ENCODE data around the gene IMMP1L.

Gene IMMP1L

GRCh38 chr11:31474083-31474482 is 35.3 kb downstream of the IMMP1L start:
- DNase-seq (ENCODE audit: low read depth), result no peak

GRCh38 chr11:31464436-31464835 is 45.0 kb downstream of the IMMP1L start:
- DNase-seq (ENCODE audit: low read depth), result no peak

GRCh38 chr11:31455177-31455576 is 54.2 kb downstream of the IMMP1L start:
- DNase-seq (ENCODE audit: low read depth), result no peak

- no peak for DNase-seq (ENCODE audit: low read depth)
Measured at GRCh38 chr11:31450841-31451240, 58.6 kb downstream of the IMMP1L start.

GRCh38 chr11:31449040-31449439 is 60.4 kb downstream of the IMMP1L start:
- no peak for DNase-seq (ENCODE audit: low read depth)

- no peak for DNase-seq (ENCODE audit: low read depth)
Measured at GRCh38 chr11:31445621-31446020, 63.8 kb downstream of the IMMP1L start.

GRCh38 chr11:31443802-31444201 is 65.6 kb downstream of the IMMP1L start:
- no peak for DNase-seq (ENCODE audit: low read depth)

GRCh38 chr11:31442086-31442485 is 67.3 kb downstream of the IMMP1L start:
- DNase-seq (ENCODE audit: low read depth), result no peak

- DNase-seq (ENCODE audit: low read depth), result no peak
Measured at GRCh38 chr11:31441296-31441695, 68.1 kb downstream of the IMMP1L start.

GRCh38 chr11:31437742-31438435 is 71.5 kb downstream of the IMMP1L start:
- DNase-seq (ENCODE audit: low read depth), result peak; percentile 52

- no peak for DNase-seq (ENCODE audit: low read depth)
Measured at GRCh38 chr11:31433851-31434250, 75.6 kb downstream of the IMMP1L start.

GRCh38 chr11:31424652-31425051 is 84.8 kb downstream of the IMMP1L start:
- DNase-seq (ENCODE audit: low read depth), result no peak

- no peak for DNase-seq (ENCODE audit: low read depth)
Measured at GRCh38 chr11:31422703-31423102, 86.7 kb downstream of the IMMP1L start.

GRCh38 chr11:31421820-31422219 is 87.6 kb downstream of the IMMP1L start:
- no peak for DNase-seq (ENCODE audit: low read depth)

- DNase-seq (ENCODE audit: low read depth), result no peak
Measured at GRCh38 chr11:31419669-31420068, 89.8 kb downstream of the IMMP1L start.

GRCh38 chr11:31419138-31419537 is 90.3 kb downstream of the IMMP1L start:
- no peak for DNase-seq (ENCODE audit: low read depth)

- DNase-seq (ENCODE audit: low read depth), result no peak
Measured at GRCh38 chr11:31417816-31418215, 91.6 kb downstream of the IMMP1L start.

GRCh38 chr11:31417357-31417756 is 92.1 kb downstream of the IMMP1L start:
- no peak for DNase-seq (ENCODE audit: low read depth)

GRCh38 chr11:31415435-31415834 is 94.0 kb downstream of the IMMP1L start:
- DNase-seq (ENCODE audit: low read depth), result no peak

GRCh38 chr11:31414338-31414737 is 95.1 kb downstream of the IMMP1L start:
- DNase-seq (ENCODE audit: low read depth), result no peak

- no peak for DNase-seq (ENCODE audit: low read depth)
Measured at GRCh38 chr11:31412946-31413345, 96.5 kb downstream of the IMMP1L start.

GRCh38 chr11:31408201-31408600 is 101.2 kb downstream of the IMMP1L start:
- no peak for DNase-seq (ENCODE audit: low read depth)

- no peak for DNase-seq (ENCODE audit: low read depth)
Measured at GRCh38 chr11:31404614-31405013, 104.8 kb downstream of the IMMP1L start.

- DNase-seq (ENCODE audit: low read depth), result no peak
Measured at GRCh38 chr11:31397239-31397834, 112.1 kb downstream of the IMMP1L start.

Measured in HS-27A (cell line).